GM21786 (cell line): ENCODE results near the gene CXCL14.

Experiments
- ATAC-seq: cut with Tn5 transposase; IDR thresholded peaks from one replicate; pipeline ENCODE4 v1.9.1; 2021; ENCODE audit not compliant: unreplicated experiment

CXCL14 gene

GRCh38 chr5:135596788-135597187, 18.0 kb upstream of the CXCL14 start:
- no peak for ATAC-seq

GRCh38 chr5:135596157-135596763, 17.5 kb upstream of the CXCL14 start:
- ATAC-seq = no peak

- no peak for ATAC-seq
Observed at GRCh38 chr5:135594416-135594960, 15.7 kb upstream of the CXCL14 start.

- ATAC-seq = no peak
Observed at GRCh38 chr5:135593886-135594285, 15.1 kb upstream of the CXCL14 start.

GRCh38 chr5:135593141-135593540, 14.3 kb upstream of the CXCL14 start:
- no peak for ATAC-seq

- no peak for ATAC-seq
Observed at GRCh38 chr5:135592312-135593045, 13.7 kb upstream of the CXCL14 start.

- no peak for ATAC-seq
Observed at GRCh38 chr5:135591277-135591676, 12.5 kb upstream of the CXCL14 start.

- ATAC-seq = no peak
Observed at GRCh38 chr5:135589152-135589551, 10.4 kb upstream of the CXCL14 start.

GRCh38 chr5:135587721-135588663, 9.2 kb upstream of the CXCL14 start:
- no peak for ATAC-seq

- no peak for ATAC-seq
Observed at GRCh38 chr5:135584918-135585317, 6.1 kb upstream of the CXCL14 start.

- ATAC-seq = no peak
Observed at GRCh38 chr5:135584276-135584675, 5.5 kb upstream of the CXCL14 start.

GRCh38 chr5:135582099-135582781, 3.4 kb upstream of the CXCL14 start:
- ATAC-seq = no peak

GRCh38 chr5:135578305-135578684, 496 bp downstream of the CXCL14 start:
- no peak for ATAC-seq

- ATAC-seq = no peak
Observed at GRCh38 chr5:135577421-135577820, 1.4 kb downstream of the CXCL14 start.

- no peak for ATAC-seq
Observed at GRCh38 chr5:135576075-135576599, 2.7 kb downstream of the CXCL14 start.

- ATAC-seq = no peak
Observed at GRCh38 chr5:135574493-135574892, 4.3 kb downstream of the CXCL14 start.

- ATAC-seq = no peak
Observed at GRCh38 chr5:135571902-135572301, 6.9 kb downstream of the CXCL14 start.

GRCh38 chr5:135571066-135571609, 7.7 kb downstream of the CXCL14 start:
- ATAC-seq = no peak

- no peak for ATAC-seq
Observed at GRCh38 chr5:135570453-135570764, 8.4 kb downstream of the CXCL14 start.

- ATAC-seq = no peak
Observed at GRCh38 chr5:135569755-135570452, 8.9 kb downstream of the CXCL14 start.
